Sigmoid colon (tissue), 4 donors: ENCODE data around the gene ITLN2.

ENCODE experiments used
- EP300 ChIP-seq, 4 donors: sonication (generic); formaldehyde crosslinking; IDR thresholded peaks; one replicate each; pipeline ENCODE4 v1.6.1; 2017; ENCODE audit warnings: antibody characterized with exemption in 4 of 4
- POLR2A ChIP-seq, 2 donors: fragments of 450-650 bp; IDR thresholded peaks; one replicate each; pipeline ENCODE4 v1.6.1; 2016; ENCODE audit warnings: antibody characterized with exemption in 2 of 2, mild to moderate bottlenecking in 2 of 2, moderate library complexity in 2 of 2
- POLR2AphosphoS5 ChIP-seq, 4 donors: sonication (generic); formaldehyde crosslinking; IDR thresholded peaks; one replicate each; pipeline ENCODE4 v1.6.1; 2017; ENCODE audit warnings: antibody characterized with exemption in 4 of 4

- TF ChIP-seq EP300 (IDR thresholded peaks at IDR 0.05): no peak
- no peak for TF ChIP-seq POLR2A (IDR thresholded peaks at IDR 0.05)
- no peak for TF ChIP-seq POLR2AphosphoS5 (IDR thresholded peaks at IDR 0.05)
These were observed 49.0 kb downstream of the ITLN2 start for GRCh38 chr1:160905617-160905989.
